ENCODE data around the gene ZGLP1. TPM values are rescaled to one million over a fixed set of nuclear protein-coding genes. Genes with fewer than 3 reads are reported as not detected.

ZGLP1 gene
- total RNA-seq, 6 experiments from 2014 or later: 0.62 to 4.4 (median 1.5) TPM

GRCh38 chr19:10256970-10257615 lies 52.5 kb downstream of the ZGLP1 start:
- peaks cover 0 to 13% (median 2%) of the 10 kb centered on the region in 4 donors for H3K4me1 ChIP-seq
- TF ChIP-seq POLR2A (IDR thresholded peaks at IDR 0.05): no peak
- no peak for TF ChIP-seq CTCF (IDR thresholded peaks at IDR 0.05)
- no peak overlapping the region for H3K4me3 ChIP-seq
- peaks cover 0 to 33% (median 16%) of the 10 kb centered on the region in 4 donors for H3K36me3 ChIP-seq
- intact Hi-C loops (cut with DNase I): loop anchor here (5.0 to 10.0 kb wide), 2 partner anchors 72 to 135 kb away; no protein-coding TSS in a partner anchor
- 28% methylated on average over 6 of the region's 9 CpGs for WGBS (ENCODE audit: insufficient coverage, low coverage, low lambda C conversion rate, missing lambda C conversion rate)
- no peaks in the 10 kb centered on the region for H3K27me3 ChIP-seq
- ATAC-seq: no peak
- H3K9me3 ChIP-seq: no peaks in the 10 kb centered on the region
- no peak for DNase-seq
- no peak overlapping the region for H3K27ac ChIP-seq

DNA sequence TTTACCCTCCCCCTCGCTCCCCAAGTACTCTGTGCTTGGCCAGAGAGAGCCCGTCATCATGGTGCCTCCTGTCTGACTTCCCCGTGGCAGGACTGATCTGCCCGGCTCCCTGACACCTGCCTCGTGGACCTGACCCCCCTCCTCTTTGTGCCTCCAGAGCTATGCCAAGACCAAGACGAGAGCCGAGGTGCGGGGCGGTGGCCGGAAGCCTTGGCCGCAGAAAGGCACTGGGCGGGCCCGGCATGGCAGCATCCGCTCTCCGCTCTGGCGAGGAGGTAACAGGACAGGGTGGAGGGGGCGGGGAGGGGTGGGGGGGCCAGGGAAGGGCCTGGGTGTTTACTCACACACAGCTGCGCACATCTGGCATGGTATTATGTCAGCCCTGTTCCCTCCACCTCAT lies 53.1 kb downstream of the ZGLP1 start:
- DNase-seq (no peak), ATAC-seq (no peak)
- Histone ChIP-seq H3K4me1 (peaks cover 0 to 11% (median 2%) of the 10 kb centered on the region in 4 donors), H3K27me3 (no peaks in the 10 kb centered on the region), H3K4me3 (no peak overlapping the region), H3K27ac (no peak overlapping the region), H3K36me3 (peaks cover 0 to 33% (median 16%) of the 10 kb centered on the region in 4 donors), H3K9me3 (no peaks in the 10 kb centered on the region)
- WGBS (ENCODE audit: insufficient coverage, low coverage, low lambda C conversion rate, missing lambda C conversion rate): 85% methylated on average over 14 of the region's 18 CpGs
- TF ChIP-seq POLR2A (IDR thresholded peaks at IDR 0.05) (no peak), CTCF (IDR thresholded peaks at IDR 0.05) (no peak)
- intact Hi-C loops (cut with DNase I): loop anchor here (5.0 to 10.0 kb wide), 2 partner anchors 72 to 136 kb away; no protein-coding TSS in a partner anchor

DNA sequence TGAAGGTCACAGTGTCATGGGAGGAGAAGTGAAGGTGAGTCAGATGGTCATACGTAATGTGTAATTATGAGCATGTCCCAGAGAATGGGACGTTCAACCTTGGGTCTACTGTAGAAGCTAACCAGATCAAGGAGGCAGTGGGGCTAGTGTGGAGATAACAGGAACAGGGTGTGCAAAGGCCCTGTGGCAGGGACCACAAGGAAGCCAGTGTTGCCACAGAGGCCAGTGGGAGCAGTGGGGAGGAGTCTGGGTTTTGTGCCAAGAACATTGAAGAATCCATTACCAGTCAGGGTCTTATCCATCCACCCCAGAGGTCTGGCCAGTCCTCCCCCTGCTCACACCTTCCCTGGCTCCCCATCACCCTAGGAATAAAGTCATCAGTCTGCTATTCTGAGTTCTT lies 54.3 kb downstream of the ZGLP1 start:
- Histone ChIP-seq H3K27ac (no peak overlapping the region), H3K9me3 (no peaks in the 10 kb centered on the region), H3K36me3 (peaks cover 0 to 33% (median 16%) of the 10 kb centered on the region in 4 donors), H3K27me3 (no peaks in the 10 kb centered on the region), H3K4me1 (peaks cover 0 to 4% (median 0%) of the 10 kb centered on the region in 4 donors), H3K4me3 (no peak overlapping the region)
- 90% methylated on average over 2 of the region's 2 CpGs for WGBS (ENCODE audit: insufficient coverage, low coverage, low lambda C conversion rate, missing lambda C conversion rate)
- ATAC-seq (no peak), DNase-seq (no peak)
- TF ChIP-seq CTCF (IDR thresholded peaks at IDR 0.05) (no peak), POLR2A (IDR thresholded peaks at IDR 0.05) (no peak)
- intact Hi-C loops (cut with DNase I): loop anchor here (5.0 to 10.0 kb wide), 2 partner anchors 71 to 137 kb away; no protein-coding TSS in a partner anchor

Small RNA genes lying within 50 kb of the gene (small RNA-seq; reads per million reads assigned to genes)
- 0 reads per million in 2 experiments for gene AC011511.1
- gene AC011511.4: 0 reads per million in 2 experiments

Other genes starting within 250 kb of the ZGLP1 start
- gene SHFL, start 223.5 kb downstream of the ZGLP1 start, total RNA-seq: 100 to 1,000 TPM in 1 of 6 experiments, 10 to 100 TPM in 5; 68.5 to 119 (median 88.9) TPM
- 10 to 100 TPM; 12.6 to 18.6 (median 15.0) TPM for gene ANGPTL6, start 207.1 kb downstream of the ZGLP1 start, total RNA-seq
- 10 to 100 TPM; 11.2 to 19.9 (median 18.4) TPM for gene PPAN, start 203.5 kb downstream of the ZGLP1 start, total RNA-seq
- gene P2RY11, start 198.1 kb downstream of the ZGLP1 start, total RNA-seq: 1 to 10 TPM; 2.9 to 6.8 (median 5.0) TPM
- gene EIF3G, start 189.9 kb downstream of the ZGLP1 start, total RNA-seq: 100 to 1,000 TPM in 2 of 6 experiments, 10 to 100 TPM in 4; 68.5 to 142 (median 81.4) TPM
- 10 to 100 TPM; 12.6 to 37.3 (median 24.4) TPM for gene DNMT1, start 114.9 kb downstream of the ZGLP1 start, total RNA-seq
- 1 to 10 TPM; 1.7 to 6.6 (median 4.1) TPM for gene S1PR2, start 78.5 kb downstream of the ZGLP1 start, total RNA-seq
- 100 to 1,000 TPM in 1 of 6 experiments, 10 to 100 TPM in 5; 33.7 to 109 (median 38.2) TPM for gene MRPL4, start 57.6 kb downstream of the ZGLP1 start, total RNA-seq
- 100 to 1,000 TPM in 1 of 6 experiments, 10 to 100 TPM in 4, 1 to 10 TPM in 1; 4.6 to 186 (median 38.5) TPM for gene ICAM1, start 38.7 kb downstream of the ZGLP1 start, total RNA-seq
- gene ICAM4, start 22.9 kb downstream of the ZGLP1 start, total RNA-seq: 1 to 10 TPM in 1 of 6 experiments, under 1 TPM in 2, not detected in 3; 0.62 to 1.6 (median 0.80) TPM
- gene ICAM5, start 19.9 kb downstream of the ZGLP1 start, total RNA-seq: under 1 TPM in 3 of 6 experiments, not detected in 3; 0.06 to 0.27 (median 0.24) TPM
- gene FDX2, start 6.2 kb upstream of the ZGLP1 start, total RNA-seq: 10 to 100 TPM in 4 of 6 experiments, 1 to 10 TPM in 2; 8.9 to 17.1 (median 10.7) TPM
- 1 to 10 TPM; 5.2 to 9.5 (median 7.1) TPM for gene RAVER1, start 23.7 kb upstream of the ZGLP1 start, total RNA-seq
- 10 to 100 TPM; 11.4 to 35.5 (median 22.4) TPM for gene ICAM3, start 29.8 kb upstream of the ZGLP1 start, total RNA-seq
- 100 to 1,000 TPM in 1 of 6 experiments, 10 to 100 TPM in 5; 63.9 to 106 (median 72.9) TPM for gene TYK2, start 70.8 kb upstream of the ZGLP1 start, total RNA-seq
- 10 to 100 TPM; 39.6 to 74.9 (median 50.1) TPM for gene CDC37, start 93.7 kb upstream of the ZGLP1 start, total RNA-seq
- gene PDE4A, start 110.7 kb upstream of the ZGLP1 start, total RNA-seq: 1 to 10 TPM; 1.2 to 5.8 (median 2.7) TPM
- gene KEAP1, start 193.5 kb upstream of the ZGLP1 start, total RNA-seq: 10 to 100 TPM; 36.7 to 60.7 (median 41.2) TPM
- gene S1PR5, start 207.6 kb upstream of the ZGLP1 start, total RNA-seq: under 1 TPM in 5 of 6 experiments, not detected in 1; 0.20 to 0.43 (median 0.35) TPM
- gene ATG4D, start 234.1 kb upstream of the ZGLP1 start, total RNA-seq: 10 to 100 TPM in 4 of 6 experiments, 1 to 10 TPM in 2; 8.1 to 19.7 (median 11.8) TPM